Measurements from ENCODE around the gene LDB2.
"Not testable (repeated sequence)": the region's sequence is repeated elsewhere in the genome, so short reads cannot be mapped to it uniquely, and the experiment has no call there.

The LDB2 gene

GRCh38 chr4:16897991-16898827 is at the start of gene LDB2:
Gene LDB2 (minus strand): TSS chr4:16898645.
- DNase-seq = no peak

- no peak for DNase-seq
Observed at GRCh38 chr4:16942491-16942890, 44.0 kb upstream of the LDB2 start.

GRCh38 chr4:16939178-16939577 is 40.7 kb upstream of the LDB2 start:
- DNase-seq = no peak

- DNase-seq = no peak
Observed at GRCh38 chr4:16938512-16939040, 40.1 kb upstream of the LDB2 start.

GRCh38 chr4:16931339-16932305 is 33.2 kb upstream of the LDB2 start:
- DNase-seq = no peak

GRCh38 chr4:16926214-16926613 is 27.8 kb upstream of the LDB2 start:
- no peak for DNase-seq

GRCh38 chr4:16918716-16919115 is 20.3 kb upstream of the LDB2 start:
- DNase-seq = not testable (repeated sequence)

- peak; percentile 13 for DNase-seq
Observed at GRCh38 chr4:16916719-16917337, 18.4 kb upstream of the LDB2 start.

GRCh38 chr4:16916031-16916430 is 17.6 kb upstream of the LDB2 start:
- DNase-seq = no peak

- DNase-seq = no peak
Observed at GRCh38 chr4:16914208-16914607, 15.8 kb upstream of the LDB2 start.

GRCh38 chr4:16912896-16913295 is 14.5 kb upstream of the LDB2 start:
- no peak for DNase-seq

- no peak for DNase-seq
Observed at GRCh38 chr4:16909281-16909680, 10.8 kb upstream of the LDB2 start.

- no peak for DNase-seq
Observed at GRCh38 chr4:16908377-16909021, 10.1 kb upstream of the LDB2 start.

- no peak for DNase-seq
Observed at GRCh38 chr4:16900325-16900724, 1.9 kb upstream of the LDB2 start.

GRCh38 chr4:16896881-16897750 is 1.3 kb downstream of the LDB2 start:
- no peak for DNase-seq

GRCh38 chr4:16894406-16894805 is 4.0 kb downstream of the LDB2 start:
- DNase-seq = no peak

- no peak for DNase-seq
Observed at GRCh38 chr4:16893141-16893651, 5.2 kb downstream of the LDB2 start.

GRCh38 chr4:16890651-16891050 is 7.8 kb downstream of the LDB2 start:
- DNase-seq = no peak

- no peak for DNase-seq
Observed at GRCh38 chr4:16889945-16890344, 8.5 kb downstream of the LDB2 start.

GRCh38 chr4:16887887-16888286 is 10.6 kb downstream of the LDB2 start:
- no peak for DNase-seq

Data from NCI-H1092 treated with DMSO at 0.1 percent for 48 hours (cell line).